Lower lobe of right lung (tissue), 2 donors: ENCODE data around the gene TAAR1. TPM values are rescaled to one million over a fixed set of nuclear protein-coding genes. Genes with fewer than 3 reads are reported as not detected.
"Not testable (repeated sequence)": the region's sequence is repeated elsewhere in the genome, so short reads cannot be mapped to it uniquely, and the experiment has no call there.

Experiments
- ATAC-seq, 2 donors: fragments of 200-7000 bp; cut with Tn5 transposase; one replicate each; pipeline ENCODE4 v1.9.1; 2020 to 2022; ENCODE audit warnings: mild to moderate bottlenecking in 2 of 2, moderate library complexity in 2 of 2
- DNase-seq: peaks from one replicate; pipeline ENCODE4 v3.0.0-alpha.2; 2020
- H3K27ac ChIP-seq: fragments of 200-600 bp; one replicate; pipeline ENCODE4 v1.8.0; 2022
- H3K27me3 ChIP-seq: fragments of 200-600 bp; one replicate; pipeline ENCODE4 v1.8.0; 2022; ENCODE audit warnings: low read depth
- H3K36me3 ChIP-seq: fragments of 200-600 bp; one replicate; pipeline ENCODE4 v1.8.0; 2022; ENCODE audit warnings: mild to moderate bottlenecking
- H3K4me1 ChIP-seq: fragments of 200-600 bp; one replicate; pipeline ENCODE4 v1.8.0; 2022
- H3K4me3 ChIP-seq: fragments of 200-600 bp; one replicate; pipeline ENCODE4 v1.8.0; 2022; ENCODE audit warnings: mild to moderate bottlenecking
- H3K9me3 ChIP-seq: fragments of 200-600 bp; one replicate; pipeline ENCODE4 v1.8.0; 2022
- intact Hi-C: fragments of 100-400 bp; cut with DNase I; formaldehyde crosslinking; loops from one replicate; pipeline ENCODE4 v1.11.0; 2022
- total RNA-seq: library from RNA; stranded (reverse); fragmentation: NEBNext Ultra II Directional; extraction: Animal tissue kit (Norgen Biotek cat#: 25700); gene quantifications from one replicate; pipeline ENCODE4 v1.2.1, GENCODE V29; 2021
- TF ChIP-seq, protein P1 (sequence below): fragments of 200-600 bp; IDR thresholded peaks from one replicate; pipeline ENCODE4 v1.8.0; 2022; ENCODE audit warnings: antibody characterized with exemption, mild to moderate bottlenecking
- donor health status: DM: no; HTN: yes; CAD: no; lungs with severe emphysema.

Gene TAAR1
- total RNA-seq, 1 donor from 2014 or later = not detected

DNA sequence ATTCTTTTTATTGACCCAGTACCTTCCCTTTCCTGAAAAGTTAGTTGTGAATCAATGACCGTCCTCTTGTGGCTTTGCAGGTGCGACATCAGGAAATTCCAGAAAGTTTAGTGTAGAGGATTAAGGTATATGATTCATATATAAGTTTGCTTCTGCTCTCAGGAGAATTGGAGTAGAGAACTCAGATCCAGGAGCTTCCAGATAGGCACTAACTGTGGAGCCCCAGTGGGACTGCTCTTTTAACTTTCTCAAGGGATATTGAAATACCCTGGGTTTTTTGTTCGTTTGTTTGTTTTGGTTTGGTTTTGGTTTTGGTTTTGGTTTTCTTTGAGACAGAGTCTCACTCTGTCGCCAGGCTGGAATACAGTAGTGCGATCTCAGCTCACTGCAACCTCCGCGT, 44.4 kb downstream of the TAAR1 start:
- no peak overlapping the region for H3K4me3 ChIP-seq
- TF ChIP-seq, protein P1, sequence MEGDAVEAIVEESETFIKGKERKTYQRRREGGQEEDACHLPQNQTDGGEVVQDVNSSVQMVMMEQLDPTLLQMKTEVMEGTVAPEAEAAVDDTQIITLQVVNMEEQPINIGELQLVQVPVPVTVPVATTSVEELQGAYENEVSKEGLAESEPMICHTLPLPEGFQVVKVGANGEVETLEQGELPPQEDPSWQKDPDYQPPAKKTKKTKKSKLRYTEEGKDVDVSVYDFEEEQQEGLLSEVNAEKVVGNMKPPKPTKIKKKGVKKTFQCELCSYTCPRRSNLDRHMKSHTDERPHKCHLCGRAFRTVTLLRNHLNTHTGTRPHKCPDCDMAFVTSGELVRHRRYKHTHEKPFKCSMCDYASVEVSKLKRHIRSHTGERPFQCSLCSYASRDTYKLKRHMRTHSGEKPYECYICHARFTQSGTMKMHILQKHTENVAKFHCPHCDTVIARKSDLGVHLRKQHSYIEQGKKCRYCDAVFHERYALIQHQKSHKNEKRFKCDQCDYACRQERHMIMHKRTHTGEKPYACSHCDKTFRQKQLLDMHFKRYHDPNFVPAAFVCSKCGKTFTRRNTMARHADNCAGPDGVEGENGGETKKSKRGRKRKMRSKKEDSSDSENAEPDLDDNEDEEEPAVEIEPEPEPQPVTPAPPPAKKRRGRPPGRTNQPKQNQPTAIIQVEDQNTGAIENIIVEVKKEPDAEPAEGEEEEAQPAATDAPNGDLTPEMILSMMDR = no peak
- H3K36me3 ChIP-seq = no peaks in the 10 kb centered on the region
- intact Hi-C loops = no loop called here
- DNase-seq = no peak
- no peaks in the 10 kb centered on the region for H3K27me3 ChIP-seq
- H3K9me3 ChIP-seq = no peaks in the 10 kb centered on the region
- H3K27ac ChIP-seq = no peak overlapping the region
- no peak for ATAC-seq
- H3K4me1 ChIP-seq = no peaks in the 10 kb centered on the region

DNA sequence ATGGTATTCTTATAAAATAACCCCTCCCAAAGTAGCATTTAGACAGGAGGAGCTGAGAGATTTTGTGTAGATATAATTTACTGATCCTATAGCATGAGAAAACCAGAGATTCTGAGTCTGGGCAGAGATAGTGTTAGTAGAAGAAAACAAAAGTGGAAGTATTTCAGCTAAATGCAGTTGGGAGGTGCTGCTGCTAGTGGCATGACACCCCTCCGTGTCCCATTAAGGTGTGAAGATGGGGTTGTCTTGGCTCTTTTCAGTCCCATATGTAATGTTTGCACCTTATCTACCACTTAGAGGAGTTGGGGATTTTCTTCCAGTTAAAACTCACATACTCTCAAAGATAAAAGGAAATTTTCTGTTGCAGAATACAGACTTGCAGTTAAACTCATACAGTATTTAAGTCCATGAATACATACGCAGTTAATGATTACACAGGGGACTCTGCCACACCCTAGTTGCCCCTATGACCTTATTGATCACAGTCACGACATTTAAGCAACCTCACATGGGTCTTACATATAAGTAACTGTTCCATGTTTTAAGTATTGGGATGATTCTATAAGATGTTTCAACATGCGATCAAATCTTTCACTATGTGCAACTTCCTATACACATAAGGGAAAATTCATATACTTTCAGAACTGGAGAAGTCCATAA, 46.4 kb downstream of the TAAR1 start:
- no peak overlapping the region for H3K27ac ChIP-seq
- no peaks in the 10 kb centered on the region for H3K9me3 ChIP-seq
- no peak for ATAC-seq
- no peak for DNase-seq
- no peaks in the 10 kb centered on the region for H3K27me3 ChIP-seq
- H3K36me3 ChIP-seq = no peaks in the 10 kb centered on the region
- no peaks in the 10 kb centered on the region for H3K4me1 ChIP-seq
- TF ChIP-seq, protein P1 = no peak
- no peak overlapping the region for H3K4me3 ChIP-seq
- intact Hi-C loops = no loop called here

DNA sequence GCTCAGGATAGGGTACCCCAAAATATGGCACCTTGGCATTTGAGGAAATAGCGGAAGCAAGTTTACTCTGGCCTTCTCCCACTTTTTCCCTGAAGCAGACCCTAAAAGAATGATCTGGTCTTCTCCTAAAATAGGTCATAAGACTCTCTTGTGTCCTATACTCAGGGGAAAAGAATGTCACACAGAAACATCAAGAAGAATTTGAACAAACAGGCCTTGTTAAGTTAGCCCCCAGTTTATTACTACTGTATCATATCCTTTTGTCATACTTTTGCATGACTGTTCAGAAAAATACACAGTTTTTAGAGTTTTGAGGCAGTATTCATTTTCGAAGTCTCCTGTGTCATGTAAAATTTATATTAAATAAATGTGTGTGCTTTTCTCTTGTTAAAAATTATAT, 47.4 kb downstream of the TAAR1 start:
- intact Hi-C loops = no loop called here
- TF ChIP-seq, protein P1 = no peak
- ATAC-seq (no peak), DNase-seq (no peak)
- no peak overlapping the region for H3K27ac ChIP-seq
- no peaks in the 10 kb centered on the region for H3K36me3 ChIP-seq
- H3K4me3 ChIP-seq = no peak overlapping the region
- no peaks in the 10 kb centered on the region for H3K27me3 ChIP-seq
- no peaks in the 10 kb centered on the region for H3K9me3 ChIP-seq
- no peaks in the 10 kb centered on the region for H3K4me1 ChIP-seq

DNA sequence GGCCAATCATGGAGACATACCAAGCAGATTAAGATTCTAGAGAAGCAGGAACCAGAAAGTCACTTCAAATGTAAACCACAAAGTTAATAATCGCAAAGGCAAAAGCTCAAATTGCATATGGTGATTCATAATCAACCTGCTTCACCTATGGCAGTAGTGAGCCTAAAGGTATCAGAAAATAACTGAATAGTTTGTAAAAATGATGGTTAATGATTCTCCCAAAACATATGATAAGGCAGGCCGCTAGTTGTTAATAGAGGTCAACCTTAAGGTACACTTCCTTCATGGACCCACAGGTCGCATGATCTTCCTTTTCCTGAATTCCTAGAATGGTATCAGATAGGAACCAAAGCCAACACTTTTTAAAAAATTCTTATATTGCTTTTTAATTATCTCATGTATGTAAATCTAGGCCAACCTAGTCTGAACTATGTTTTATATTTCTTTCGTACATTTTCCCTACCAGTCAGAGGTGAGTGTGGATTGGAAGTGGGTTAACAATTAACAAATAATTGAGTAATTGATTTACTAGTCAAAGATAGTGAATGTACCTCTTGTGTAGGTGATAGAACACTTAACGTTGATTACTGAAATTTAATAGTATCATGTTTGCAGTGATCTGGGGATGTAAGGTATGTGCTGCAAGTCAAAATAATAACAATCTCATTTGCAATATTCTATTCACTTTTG, 51.3 kb downstream of the TAAR1 start:
- Histone ChIP-seq H3K9me3 (no peaks in the 10 kb centered on the region), H3K36me3 (no peaks in the 10 kb centered on the region), H3K27me3 (no peaks in the 10 kb centered on the region), H3K4me3 (no peak overlapping the region), H3K27ac (no peak overlapping the region), H3K4me1 (no peaks in the 10 kb centered on the region)
- TF ChIP-seq, protein P1 = no peak
- no peak for ATAC-seq
- DNase-seq = no peak
- intact Hi-C loops = no loop called here

DNA sequence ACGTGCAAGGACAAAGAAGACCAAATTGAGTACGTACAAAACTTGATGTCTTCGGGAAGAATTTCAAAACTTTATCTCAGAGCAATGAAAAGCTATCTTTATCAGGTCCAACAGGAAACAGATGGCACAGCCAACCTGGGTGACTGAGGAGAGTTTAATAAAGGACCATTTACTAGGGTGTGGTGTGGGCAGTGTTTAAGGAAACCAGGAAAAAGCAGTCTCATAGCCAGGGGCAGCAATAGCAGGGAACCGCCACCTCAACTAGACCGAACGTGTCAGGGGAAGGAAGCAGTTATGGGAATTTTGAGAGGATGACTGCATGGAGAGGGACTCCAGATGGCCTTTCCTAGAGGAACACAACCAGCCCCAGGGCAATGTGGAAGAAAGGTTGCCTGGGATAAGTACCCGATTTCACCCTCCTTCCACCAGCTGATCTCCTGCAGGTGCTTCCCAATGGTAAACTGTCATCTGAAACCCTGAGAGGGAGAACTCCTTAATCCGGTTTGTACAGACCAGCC, 54.3 kb downstream of the TAAR1 start:
- no peak overlapping the region for H3K4me3 ChIP-seq
- no peaks in the 10 kb centered on the region for H3K9me3 ChIP-seq
- H3K27me3 ChIP-seq = no peaks in the 10 kb centered on the region
- TF ChIP-seq, protein P1 = no peak
- H3K27ac ChIP-seq = no peak overlapping the region
- ATAC-seq = no peak
- H3K36me3 ChIP-seq = no peaks in the 10 kb centered on the region
- DNase-seq = no peak
- intact Hi-C loops = no loop called here
- H3K4me1 ChIP-seq = no peaks in the 10 kb centered on the region

DNA sequence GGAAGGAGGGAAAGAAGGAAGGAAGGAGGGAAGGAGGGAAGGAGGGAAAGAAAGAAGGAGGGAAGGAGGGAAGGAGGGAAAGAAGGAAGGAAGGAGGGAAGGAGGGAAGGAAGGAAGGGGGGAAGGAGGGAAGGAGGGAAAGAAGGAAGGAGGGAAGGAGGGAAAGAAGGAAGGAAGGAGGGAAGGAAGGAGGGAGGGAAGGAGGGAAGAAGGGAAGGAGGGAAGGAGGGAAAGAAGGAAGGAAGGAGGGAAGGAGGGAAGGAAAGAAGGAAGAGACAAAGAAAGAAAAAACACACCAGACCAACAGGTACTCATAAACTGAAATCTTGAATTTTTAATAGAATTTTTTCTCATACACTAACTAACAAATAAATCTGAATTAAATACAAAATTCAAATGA, 58.1 kb downstream of the TAAR1 start:
- H3K4me1 ChIP-seq, DNase-seq, H3K4me3 ChIP-seq, H3K9me3 ChIP-seq, H3K27me3 ChIP-seq, H3K36me3 ChIP-seq, H3K27ac ChIP-seq, ATAC-seq, intact Hi-C loops: not testable (repeated sequence)
